Activated CD4-positive, alpha-beta T cell treated with anti-CD3 and anti-CD28 coated beads, Interleukin-2, amount 10 ng/mL, durations not matched to agents 24 days and 14 days (primary cell): Measurements from ENCODE around the gene LMOD2. TPM values are rescaled to one million over a fixed set of nuclear protein-coding genes. Genes with fewer than 3 reads are reported as not detected.

Experiments used
- DNase-seq: peaks from one replicate; pipeline ENCODE4 v3.0.0; 2022
- H3K27ac Mint-ChIP-seq: one replicate; pipeline ENCODE4 v1.8.0; 2022; ENCODE audit warnings: mild to moderate bottlenecking, mixed read lengths
- H3K27me3 Mint-ChIP-seq: one replicate; pipeline ENCODE4 v1.8.0; 2022; ENCODE audit warnings: mixed read lengths
- H3K36me3 Mint-ChIP-seq: one replicate; pipeline ENCODE4 v1.8.0; 2022; ENCODE audit warnings: low read depth, mild to moderate bottlenecking, mixed read lengths
- H3K4me1 Mint-ChIP-seq: one replicate; pipeline ENCODE4 v1.8.0; 2021; ENCODE audit warnings: mixed read lengths
- H3K4me3 Mint-ChIP-seq: one replicate; pipeline ENCODE4 v1.8.0; 2022; ENCODE audit warnings: mild to moderate bottlenecking, moderate library complexity, mixed read lengths
- H3K9me3 Mint-ChIP-seq: one replicate; pipeline ENCODE4 v1.8.0; 2021; ENCODE audit warnings: mixed read lengths
- intact Hi-C: fragments of 100-400 bp; cut with micrococcal nuclease; formaldehyde crosslinking; loops from one replicate; pipeline ENCODE4 v1.15.1; 2023
- total RNA-seq: library from RNA; stranded (reverse); gene quantifications from 2 replicates; pipeline ENCODE4 v1.2.3, GENCODE V29; 2022

The LMOD2 gene
- total RNA-seq, 1 donor from 2014 or later = not detected

DNA sequence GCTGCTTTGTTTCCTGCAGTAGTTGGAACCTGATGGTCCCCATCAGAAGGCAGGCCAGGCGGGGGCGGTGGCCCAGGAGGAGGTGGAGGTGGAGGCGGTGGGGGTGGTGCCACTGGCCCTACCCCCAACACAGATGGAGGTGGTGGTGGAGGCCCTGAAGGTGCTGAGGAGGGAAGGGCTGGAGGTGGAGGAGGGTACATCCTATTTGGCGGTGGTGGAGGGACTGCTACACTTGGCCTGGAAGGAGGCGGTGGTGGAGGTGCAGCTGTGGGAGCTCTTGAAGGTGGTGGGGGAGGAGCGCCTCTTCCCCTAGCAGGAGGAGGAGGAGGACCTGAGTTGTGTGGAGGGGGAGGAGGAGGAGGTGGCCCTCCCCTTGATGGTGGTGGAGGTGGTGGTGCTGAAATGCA lies 36.8 kb downstream of the LMOD2 start:
- no peaks in the 10 kb centered on the region for H3K27me3 Mint-ChIP-seq
- H3K4me1 Mint-ChIP-seq = no peaks in the 10 kb centered on the region
- no peak overlapping the region for H3K4me3 Mint-ChIP-seq
- H3K9me3 Mint-ChIP-seq = no peaks in the 10 kb centered on the region
- intact Hi-C loops = no loop called here
- no peak for DNase-seq
- H3K27ac Mint-ChIP-seq = no peak overlapping the region
- peaks cover 23% of the 10 kb centered on the region for H3K36me3 Mint-ChIP-seq

DNA sequence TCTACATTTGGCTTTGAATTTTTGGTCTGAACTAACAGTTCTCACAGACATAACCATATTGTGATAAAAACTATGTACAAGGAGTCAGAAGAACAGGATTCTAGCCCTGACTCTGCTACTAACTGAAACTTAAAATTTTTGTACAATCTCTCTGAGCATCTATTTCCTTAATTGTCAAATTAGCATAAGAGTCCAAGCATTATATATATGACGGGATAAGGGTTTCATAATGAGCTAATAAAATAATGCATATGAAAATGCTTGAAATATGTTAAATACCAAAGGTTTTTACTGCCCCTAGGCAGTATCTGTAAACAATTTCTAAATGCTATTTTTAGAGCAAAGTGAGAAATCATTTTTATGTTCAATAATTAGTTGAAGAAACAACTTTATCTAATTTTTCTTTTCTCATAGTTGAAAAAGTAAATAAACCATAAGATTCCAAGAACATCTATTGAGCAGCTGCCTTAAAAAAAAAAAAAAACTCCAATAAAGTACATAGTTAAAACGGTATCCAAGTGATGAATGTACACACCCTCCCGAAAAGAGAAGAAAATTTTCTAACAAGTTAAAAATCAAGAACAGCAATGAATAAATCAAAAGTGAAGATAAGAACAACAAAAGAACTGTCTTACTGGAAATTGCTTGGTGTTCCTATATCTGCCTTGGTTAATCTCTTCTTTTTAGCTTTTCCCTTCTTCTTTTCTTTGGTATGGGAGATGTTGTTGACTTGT lies 40.4 kb downstream of the LMOD2 start:
- intact Hi-C loops = no loop called here
- Mint-ChIP-seq H3K27me3 (no peaks in the 10 kb centered on the region), H3K4me3 (no peak overlapping the region), H3K9me3 (no peaks in the 10 kb centered on the region), H3K27ac (no peak overlapping the region), H3K36me3 (peaks cover 22% of the 10 kb centered on the region), H3K4me1 (no peaks in the 10 kb centered on the region)
- DNase-seq = no peak

DNA sequence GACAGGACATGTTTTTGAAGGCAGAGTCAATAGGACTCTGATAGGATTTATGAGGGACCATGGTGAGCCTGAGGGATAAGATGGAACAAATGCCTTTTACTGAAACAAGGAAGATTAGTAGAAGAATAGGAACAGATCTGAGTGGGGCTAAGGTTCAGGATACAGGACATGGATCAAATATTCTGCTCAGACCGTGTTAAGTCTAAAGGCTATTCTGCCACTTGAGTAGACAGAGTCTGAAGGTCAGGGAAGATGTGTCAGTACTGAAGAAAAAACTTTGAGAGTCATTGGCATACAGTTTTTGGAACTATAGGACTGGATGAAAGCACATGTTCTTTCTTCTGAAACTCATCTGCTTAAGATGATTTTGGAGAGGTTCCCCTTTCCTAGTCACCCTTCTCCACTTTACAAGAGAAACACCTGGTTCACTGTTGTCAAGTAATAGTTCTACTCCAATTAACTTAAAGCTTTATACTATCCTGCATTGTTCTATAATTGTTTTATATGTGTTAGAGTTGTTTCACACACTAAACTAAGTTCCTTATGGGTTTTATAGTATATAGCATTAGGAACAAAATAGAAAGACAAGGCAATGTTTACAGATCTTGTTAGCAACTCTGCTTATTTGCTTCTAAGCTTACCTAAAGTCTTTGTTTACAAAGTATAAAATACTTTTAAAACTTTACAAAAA lies 49.7 kb downstream of the LMOD2 start:
- peaks cover 24% of the 10 kb centered on the region for H3K36me3 Mint-ChIP-seq
- H3K27ac Mint-ChIP-seq = no peak overlapping the region

DNA sequence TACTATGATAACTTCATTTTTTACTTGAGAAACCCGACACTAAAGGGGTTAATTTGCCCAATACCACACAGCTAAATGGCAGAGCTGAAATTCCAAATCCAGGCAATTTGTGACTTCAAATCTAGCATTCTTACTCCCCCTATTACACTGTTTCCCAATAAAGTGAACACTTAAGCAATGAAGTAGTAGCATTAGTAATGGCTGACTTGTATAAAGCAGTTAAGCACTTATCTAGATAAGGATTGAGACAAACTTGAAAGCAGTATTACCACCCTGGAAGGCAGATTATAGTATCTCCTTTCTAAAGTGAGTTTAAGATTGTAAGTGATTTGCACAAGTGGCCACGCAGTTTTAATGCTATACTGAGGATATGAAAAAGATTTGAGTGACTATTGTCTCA lies 53.9 kb downstream of the LMOD2 start:
- peaks cover 23% of the 10 kb centered on the region for H3K36me3 Mint-ChIP-seq
- H3K4me3 Mint-ChIP-seq = no peak overlapping the region
- peaks cover 34% of the 10 kb centered on the region for H3K4me1 Mint-ChIP-seq
- intact Hi-C loops = no loop called here
- H3K27ac Mint-ChIP-seq = no peak overlapping the region
- no peak for DNase-seq
- no peaks in the 10 kb centered on the region for H3K9me3 Mint-ChIP-seq
- no peaks in the 10 kb centered on the region for H3K27me3 Mint-ChIP-seq

More for the DNA sequence above, 49.7 kb downstream of the LMOD2 start:
- intact Hi-C loops = no loop called here
- H3K4me3 Mint-ChIP-seq = no peak overlapping the region
- H3K27me3 Mint-ChIP-seq = no peaks in the 10 kb centered on the region
- no peak for DNase-seq
- peaks cover 8% of the 10 kb centered on the region for H3K4me1 Mint-ChIP-seq
- no peaks in the 10 kb centered on the region for H3K9me3 Mint-ChIP-seq

DNA sequence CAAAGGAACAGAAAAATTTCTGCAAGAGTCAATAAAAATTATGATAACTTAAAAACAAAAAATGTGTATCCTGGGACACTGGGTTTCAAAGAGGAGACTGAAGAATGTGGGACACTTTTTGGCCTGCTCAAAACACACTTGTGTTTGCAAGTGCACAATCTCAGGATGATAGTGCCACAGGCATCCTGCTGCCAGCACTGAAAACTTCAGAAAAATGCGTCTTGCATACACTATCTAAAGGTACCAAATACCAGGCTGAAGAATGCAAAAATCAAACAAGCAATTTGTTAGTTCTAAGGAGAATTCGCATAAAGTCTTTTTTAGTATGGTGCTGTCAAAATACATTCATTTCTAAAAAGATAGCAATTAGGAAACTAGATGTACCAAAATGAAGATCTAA lies 55.0 kb downstream of the LMOD2 start:
- intact Hi-C loops = loop anchor here (5.0 kb wide), 1 partner anchor 153 kb away; the partner anchor contains the start of gene NDUFA5
- Mint-ChIP-seq H3K4me1 (peaks cover 43% of the 10 kb centered on the region), H3K36me3 (peaks cover 23% of the 10 kb centered on the region), H3K27me3 (no peaks in the 10 kb centered on the region), H3K27ac (no peak overlapping the region), H3K4me3 (peak overlapping the region; percentile 20), H3K9me3 (no peaks in the 10 kb centered on the region)
- DNase-seq = no peak

DNA sequence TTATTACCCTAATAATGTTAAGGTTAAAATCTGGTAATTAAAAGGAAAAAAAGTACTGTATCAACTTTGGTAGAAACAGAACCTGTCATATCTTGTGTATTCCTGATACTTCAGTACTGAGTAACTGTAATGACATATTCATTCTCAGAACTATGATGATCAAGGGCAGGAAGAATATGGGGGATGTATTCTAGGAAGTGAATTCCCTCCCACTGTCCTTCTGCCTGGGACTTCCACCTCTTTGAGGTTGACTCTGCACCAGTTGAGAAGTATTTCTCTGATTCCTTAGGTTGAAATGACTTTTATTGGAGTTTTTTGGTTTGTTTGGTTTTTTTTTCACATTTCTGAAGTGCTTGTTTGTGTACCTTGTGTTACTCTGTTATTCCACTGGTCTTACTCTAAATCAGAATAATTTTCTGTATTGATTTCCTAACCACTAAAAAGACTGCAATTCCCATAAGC lies 56.2 kb downstream of the LMOD2 start:
- H3K4me3 Mint-ChIP-seq = peak overlapping the region; percentile 46
- intact Hi-C loops = loop anchor here (1.0 to 5.0 kb wide), 3 partner anchors 35 to 155 kb away; partner anchors contain the start of gene NDUFA5

DNA sequence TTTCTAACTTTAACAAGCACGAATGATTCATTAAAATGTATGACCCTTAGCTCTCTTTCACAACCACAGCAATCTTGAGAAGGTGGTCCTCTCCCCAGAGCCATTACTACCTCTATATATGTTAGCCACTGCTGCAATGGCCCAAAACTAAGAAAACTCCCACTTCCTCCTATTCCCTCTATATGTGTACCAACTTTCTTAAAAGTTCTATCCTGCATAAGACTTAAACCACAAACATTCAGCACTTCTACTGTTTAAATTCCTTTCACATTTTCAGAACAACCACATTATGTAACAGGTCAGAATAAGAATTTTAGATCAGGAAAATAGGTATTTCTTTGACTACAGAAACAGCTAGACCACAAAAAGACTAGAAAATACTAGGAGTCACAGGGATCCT lies 57.0 kb downstream of the LMOD2 start:
- peak overlapping the region; percentile 3 for H3K27ac Mint-ChIP-seq
- H3K4me1 Mint-ChIP-seq = peaks cover 45% of the 10 kb centered on the region

More for the DNA sequence above, 56.2 kb downstream of the LMOD2 start:
- Mint-ChIP-seq H3K9me3 (no peaks in the 10 kb centered on the region), H3K4me1 (peaks cover 43% of the 10 kb centered on the region), H3K27ac (peak overlapping the region; percentile 46), H3K27me3 (no peaks in the 10 kb centered on the region), H3K36me3 (peaks cover 17% of the 10 kb centered on the region)
- no peak for DNase-seq

More for the DNA sequence above, 57.0 kb downstream of the LMOD2 start:
- Mint-ChIP-seq H3K36me3 (peaks cover 16% of the 10 kb centered on the region), H3K27me3 (no peaks in the 10 kb centered on the region), H3K9me3 (no peaks in the 10 kb centered on the region), H3K4me3 (peak overlapping the region; percentile 16)
- DNase-seq = no peak
- intact Hi-C loops = loop anchor here (1.0 to 5.0 kb wide), 3 partner anchors 35 to 155 kb away; partner anchors contain the start of gene NDUFA5

Other genes starting within 250 kb of the LMOD2 start
- 0.05 TPM in 1 of 2 replicates, not detected in the other for gene IQUB, start 121.3 kb upstream of the LMOD2 start, total RNA-seq
- gene NDUFA5, start 98.0 kb upstream of the LMOD2 start, total RNA-seq = 56.1 and 62.1 TPM in 2 replicates
- gene ASB15, start 54.0 kb upstream of the LMOD2 start, total RNA-seq = not detected in 2 replicates
- 6.4 and 6.7 TPM in 2 replicates for gene WASL, start 93.1 kb downstream of the LMOD2 start, total RNA-seq
- gene HYAL4, start 189.3 kb downstream of the LMOD2 start, total RNA-seq = not detected in 2 replicates